HEK293 (cell line): ENCODE results near the gene MGMT.

ENCODE experiments used
- REPIN1 ChIP-seq: fragments of 450-650 bp; formaldehyde crosslinking; IDR thresholded peaks from 2 replicates; pipeline ENCODE4 v1.5.1; 2017; ENCODE audit warnings: missing biosample characterization, missing genetic modification characterization, low read depth
- TF ChIP-seq, protein P1 (sequence below): fragments of 450-650 bp; formaldehyde crosslinking; conservative IDR thresholded peaks from 2 replicates; pipeline ENCODE4 v1.5.1; 2016; ENCODE audit warnings: low read depth, missing biosample characterization, missing genetic modification characterization
- TF ChIP-seq, protein P2 (sequence below): fragments of 450-650 bp; formaldehyde crosslinking; IDR thresholded peaks from 2 replicates; pipeline ENCODE4 v1.5.1; 2016; ENCODE audit warnings: missing biosample characterization, missing genetic modification characterization

DNA sequence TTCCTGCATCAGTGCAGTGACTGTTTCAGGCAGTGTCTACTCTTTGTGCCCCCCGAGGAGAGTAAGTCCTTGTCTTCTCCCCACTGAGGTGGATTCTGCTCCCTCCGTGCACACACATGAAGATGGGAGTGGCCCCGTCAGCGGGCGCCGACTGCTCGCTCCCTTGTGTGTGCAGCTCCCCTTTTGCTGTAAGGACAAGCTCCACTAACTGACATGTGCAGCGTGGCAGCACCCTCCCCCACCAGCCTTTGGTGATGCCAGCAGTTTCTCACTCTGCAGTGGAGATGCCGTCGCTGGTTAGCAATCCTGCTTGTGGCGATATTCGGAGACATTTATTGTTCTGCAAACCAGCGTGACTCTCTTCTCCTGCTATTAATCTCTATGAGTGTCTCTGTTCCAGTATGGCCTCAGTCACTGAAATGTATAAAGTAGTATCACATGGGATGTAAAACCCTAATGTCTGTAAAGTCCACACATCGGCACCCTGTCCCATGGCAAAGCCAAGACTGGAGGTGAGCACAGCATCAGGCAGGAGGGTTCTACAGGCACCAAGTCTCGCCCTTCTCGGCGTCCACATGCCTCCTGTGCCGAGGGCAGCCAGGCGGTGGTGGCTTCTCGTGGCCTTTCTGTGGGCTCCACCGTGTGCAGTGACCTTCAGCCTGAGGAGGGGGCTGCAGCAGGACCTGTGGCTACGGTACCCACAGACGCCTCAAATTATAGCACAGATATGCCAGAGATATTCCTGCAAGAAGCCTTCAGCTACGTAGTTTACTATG lies 294.3 kb downstream of the MGMT start:
- TF ChIP-seq, protein P1, sequence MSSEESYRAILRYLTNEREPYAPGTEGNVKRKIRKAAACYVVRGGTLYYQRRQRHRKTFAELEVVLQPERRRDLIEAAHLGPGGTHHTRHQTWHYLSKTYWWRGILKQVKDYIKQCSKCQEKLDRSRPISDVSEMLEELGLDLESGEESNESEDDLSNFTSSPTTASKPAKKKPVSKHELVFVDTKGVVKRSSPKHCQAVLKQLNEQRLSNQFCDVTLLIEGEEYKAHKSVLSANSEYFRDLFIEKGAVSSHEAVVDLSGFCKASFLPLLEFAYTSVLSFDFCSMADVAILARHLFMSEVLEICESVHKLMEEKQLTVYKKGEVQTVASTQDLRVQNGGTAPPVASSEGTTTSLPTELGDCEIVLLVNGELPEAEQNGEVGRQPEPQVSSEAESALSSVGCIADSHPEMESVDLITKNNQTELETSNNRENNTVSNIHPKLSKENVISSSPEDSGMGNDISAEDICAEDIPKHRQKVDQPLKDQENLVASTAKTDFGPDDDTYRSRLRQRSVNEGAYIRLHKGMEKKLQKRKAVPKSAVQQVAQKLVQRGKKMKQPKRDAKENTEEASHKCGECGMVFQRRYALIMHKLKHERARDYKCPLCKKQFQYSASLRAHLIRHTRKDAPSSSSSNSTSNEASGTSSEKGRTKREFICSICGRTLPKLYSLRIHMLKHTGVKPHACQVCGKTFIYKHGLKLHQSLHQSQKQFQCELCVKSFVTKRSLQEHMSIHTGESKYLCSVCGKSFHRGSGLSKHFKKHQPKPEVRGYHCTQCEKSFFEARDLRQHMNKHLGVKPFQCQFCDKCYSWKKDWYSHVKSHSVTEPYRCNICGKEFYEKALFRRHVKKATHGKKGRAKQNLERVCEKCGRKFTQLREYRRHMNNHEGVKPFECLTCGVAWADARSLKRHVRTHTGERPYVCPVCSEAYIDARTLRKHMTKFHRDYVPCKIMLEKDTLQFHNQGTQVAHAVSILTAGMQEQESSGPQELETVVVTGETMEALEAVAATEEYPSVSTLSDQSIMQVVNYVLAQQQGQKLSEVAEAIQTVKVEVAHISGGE: no peak
- TF ChIP-seq, protein P2, sequence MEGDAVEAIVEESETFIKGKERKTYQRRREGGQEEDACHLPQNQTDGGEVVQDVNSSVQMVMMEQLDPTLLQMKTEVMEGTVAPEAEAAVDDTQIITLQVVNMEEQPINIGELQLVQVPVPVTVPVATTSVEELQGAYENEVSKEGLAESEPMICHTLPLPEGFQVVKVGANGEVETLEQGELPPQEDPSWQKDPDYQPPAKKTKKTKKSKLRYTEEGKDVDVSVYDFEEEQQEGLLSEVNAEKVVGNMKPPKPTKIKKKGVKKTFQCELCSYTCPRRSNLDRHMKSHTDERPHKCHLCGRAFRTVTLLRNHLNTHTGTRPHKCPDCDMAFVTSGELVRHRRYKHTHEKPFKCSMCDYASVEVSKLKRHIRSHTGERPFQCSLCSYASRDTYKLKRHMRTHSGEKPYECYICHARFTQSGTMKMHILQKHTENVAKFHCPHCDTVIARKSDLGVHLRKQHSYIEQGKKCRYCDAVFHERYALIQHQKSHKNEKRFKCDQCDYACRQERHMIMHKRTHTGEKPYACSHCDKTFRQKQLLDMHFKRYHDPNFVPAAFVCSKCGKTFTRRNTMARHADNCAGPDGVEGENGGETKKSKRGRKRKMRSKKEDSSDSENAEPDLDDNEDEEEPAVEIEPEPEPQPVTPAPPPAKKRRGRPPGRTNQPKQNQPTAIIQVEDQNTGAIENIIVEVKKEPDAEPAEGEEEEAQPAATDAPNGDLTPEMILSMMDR: no peak
- no peak for TF ChIP-seq REPIN1
